Pancreas (tissue), 10 donors: Measurements from ENCODE around the gene FABP3. TPM values are rescaled to one million over a fixed set of nuclear protein-coding genes. Genes with fewer than 3 reads are reported as not detected.

Source experiments
- ATAC-seq, 4 donors: fragments of 200-7000 bp; cut with Tn5 transposase; one replicate each; pipeline versions ENCODE4 v1.8.0 to v1.9.1; 2020; ENCODE audit warnings: mild to moderate bottlenecking in 4 of 4, moderate library complexity in 4 of 4
- DNase-seq, 6 donors: peaks; one replicate each; pipeline ENCODE4 v3.0.0-alpha.2; 2020
- FAIRE-seq: peaks from 2 replicates; lab custom pipeline; 2012; peaks lifted over from hg19 to GRCh38; lab: Jason Lieb, UNC
- H3K27ac ChIP-seq, 4 donors: fragments of 200-600 bp; sonication (generic); 1 replicate in 3 of 4; 2 replicates in 1 of 4; pipeline versions ENCODE4 v1.5.0 to v1.8.0; 2020
- H3K27me3 ChIP-seq, 4 donors: fragments of 200-600 bp; one replicate each; pipeline ENCODE4 v1.8.0; 2021
- H3K36me3 ChIP-seq, 3 donors: fragments of 200-600 bp; sonication (generic) in 1 of 3; one replicate each; pipeline versions ENCODE4 v1.5.0 to v1.8.0; 2020 to 2021
- H3K4me1 ChIP-seq, 3 donors: fragments of 200-600 bp; one replicate each; pipeline ENCODE4 v1.8.0; 2021
- H3K4me3 ChIP-seq, 4 donors: fragments of 200-600 bp; sonication (generic) in 2 of 4; one replicate each; pipeline versions ENCODE4 v1.5.0 to v1.8.0; 2020 to 2021
- H3K9me3 ChIP-seq, 4 donors: fragments of 200-600 bp; one replicate each; pipeline ENCODE4 v1.8.0; 2021
- CTCF ChIP-seq, 4 donors: fragments of 200-600 bp; sonication (generic) in 3 of 4; IDR thresholded peaks; one replicate each; pipeline versions ENCODE4 v1.5.0 to v1.8.0; 2021; ENCODE audit warnings: antibody characterized with exemption in 4 of 4
- WGBS, 2 donors: extraction: QIAGEN DNeasy Blood & Tissue Kit; methylation state at CpG; one replicate each; pipeline ENCODE4 v1.1.7; 2013; 5-methylcytosine and 5-hydroxymethylcytosine counted together
- intact Hi-C, 3 donors: fragments of 100-400 bp; cut with DNase I; formaldehyde crosslinking; loops; one replicate each; pipeline versions ENCODE4 v1.11.1 to v1.14.2; 2022
- polyA plus RNA-seq, 2 donors: library from polyadenylated mRNA; stranded (reverse); fragments of 200-250 nt; gene quantifications; one replicate each; pipeline ENCODE4 v1.2.3, GENCODE V29; 2013
- total RNA-seq, 6 donors: library from RNA; stranded (reverse); fragmentation: NEBNext Ultra II Directional in 4 of 6; extraction: Animal tissue kit (Norgen Biotek cat#: 25700) in 4 of 6; gene quantifications; one replicate each; pipeline versions ENCODE4 v1.2.1 to v1.2.4, GENCODE V29; 2021 to 2023
- donor health status: healthy with polysubstance abuse.
- donor health status: DM: no; HTN: no; CAD: no; lungs with moderate emphysema.
- donor health status: DM: no; HTN: no; CAD: no.
- donor health status: control.
- donor health status: control.
- donor health status: Bipolar disorder and iron deficiency.
- donor health status: DM: yes; HTN: yes; CAD: no.
- donor health status: DM: no; HTN: no; CAD: no.
- donor health status: DM: no; HTN: no; CAD: no.
- donor health status: DM: yes; HTN: yes; CAD: no.

Gene FABP3
- total and polyA plus RNA-seq, 8 donors, result 0.72 to 5.4 (median 2.7) TPM; not detected in 2

DNA sequence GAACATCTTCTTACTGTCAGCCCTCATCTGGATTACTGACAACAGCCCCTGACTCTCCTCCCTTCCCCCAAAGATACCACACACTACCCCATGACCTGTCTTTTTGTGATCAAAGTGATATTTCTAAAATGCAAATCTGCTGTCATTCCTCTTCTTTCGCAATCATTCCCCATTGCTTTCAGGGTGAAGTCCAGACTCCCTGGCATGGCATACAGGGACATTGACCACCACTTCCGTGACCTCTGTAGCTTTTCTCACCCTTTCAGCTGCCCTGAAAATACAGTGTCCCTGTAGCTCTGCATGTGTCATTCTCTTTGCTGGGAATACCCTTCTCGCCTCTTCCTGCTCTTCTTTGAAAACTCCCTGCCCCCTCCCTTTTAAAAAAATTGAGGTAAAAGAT lies 44.3 kb upstream of the FABP3 start:
- no peak for TF ChIP-seq CTCF (IDR thresholded peaks at IDR 0.05)
- DNase-seq, result no peak
- Histone ChIP-seq H3K27me3 (no peaks in the 10 kb centered on the region), H3K4me3 (no peak overlapping the region), H3K36me3 (no peaks in the 10 kb centered on the region), H3K27ac (no peak overlapping the region), H3K9me3 (no peaks in the 10 kb centered on the region), H3K4me1 (peaks cover 0 to 9% (median 0%) of the 10 kb centered on the region in 3 donors)
- 84 to 93% methylated on average over 3 of the region's 3 CpGs for WGBS, 2 donors
- no peak for ATAC-seq
- FAIRE-seq, result no peak
- intact Hi-C loops, result loop anchor here in 2 of 3 donors (10.0 kb wide), 1 partner anchor 232 kb away; no protein-coding TSS in a partner anchor

DNA sequence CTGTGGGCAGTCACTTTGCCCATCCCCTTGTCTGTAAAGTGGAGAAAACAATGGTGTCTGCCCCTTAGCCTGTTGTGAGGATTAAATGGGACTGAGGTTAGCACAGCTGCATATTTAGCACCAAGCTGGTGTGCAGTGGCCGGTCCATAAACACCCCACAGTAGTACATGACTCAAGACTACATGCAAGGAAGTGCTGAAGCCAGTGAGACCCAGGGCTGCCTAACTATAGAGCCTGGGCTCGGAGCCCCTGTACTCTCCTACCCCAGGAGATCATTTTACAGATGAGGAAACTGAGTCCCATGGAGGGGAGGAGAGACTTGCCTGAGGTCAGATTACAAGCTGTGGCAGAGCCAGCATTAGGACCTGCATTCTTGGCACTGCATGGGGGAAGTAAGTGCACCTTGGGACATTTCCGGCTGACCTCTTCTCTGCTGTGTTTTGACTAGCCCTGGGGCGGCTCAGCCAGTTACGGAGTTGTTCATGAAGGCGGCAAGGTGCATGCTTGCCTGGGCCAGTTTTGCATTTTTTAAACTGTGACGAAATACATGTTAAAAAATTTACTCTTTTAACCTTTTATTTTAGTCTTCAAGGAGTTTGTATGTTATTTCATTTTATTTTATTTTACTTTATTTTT lies 43.3 kb upstream of the FABP3 start:
- H3K4me3 ChIP-seq, result no peak overlapping the region
- WGBS, 2 donors, result 45 to 70% methylated on average over 7 of the region's 7 CpGs
- TF ChIP-seq CTCF (IDR thresholded peaks at IDR 0.05), result no peak
- no peaks in the 10 kb centered on the region for H3K36me3 ChIP-seq
- H3K4me1 ChIP-seq, result peaks cover 0 to 9% (median 0%) of the 10 kb centered on the region in 3 donors
- DNase-seq, result peak in 3 of 6 donors; percentile 32 to 53 (median 43)
- intact Hi-C loops, result loop anchor here in 2 of 3 donors (10.0 kb wide), 1 partner anchor 231 kb away; no protein-coding TSS in a partner anchor
- ATAC-seq, result peak in 2 of 4 donors; percentile 13 to 16
- no peaks in the 10 kb centered on the region for H3K27me3 ChIP-seq
- H3K27ac ChIP-seq, result peak overlapping the region in 2 of 4 donors; percentile 0 to 5
- H3K9me3 ChIP-seq, result no peaks in the 10 kb centered on the region
- FAIRE-seq, result no peak

- H3K27me3 ChIP-seq, result no peaks in the 10 kb centered on the region
- ATAC-seq (no peak), FAIRE-seq (no peak), DNase-seq (no peak)
- peak overlapping the region in 1 of 4 donors; percentile 5 for H3K27ac ChIP-seq
- no peaks in the 10 kb centered on the region for H3K36me3 ChIP-seq
- H3K4me1 ChIP-seq, result peaks cover 0 to 9% (median 0%) of the 10 kb centered on the region in 3 donors
- H3K4me3 ChIP-seq, result no peak overlapping the region
- intact Hi-C loops, result loop anchor here in 2 of 3 donors (10.0 kb wide), 1 partner anchor 231 kb away; no protein-coding TSS in a partner anchor
- H3K9me3 ChIP-seq, result no peaks in the 10 kb centered on the region
- 93 to 100% methylated on average over 2 of the region's 2 CpGs for WGBS, 2 donors
- TF ChIP-seq CTCF (IDR thresholded peaks at IDR 0.05), result no peak
Measured at GRCh38 chr1:31415658-31416057, 42.8 kb upstream of the FABP3 start.

GRCh38 chr1:31414980-31415370 lies 42.1 kb upstream of the FABP3 start:
- Histone ChIP-seq H3K27ac (peak overlapping the region in 2 of 4 donors; percentile 23 to 33), H3K36me3 (no peaks in the 10 kb centered on the region), H3K4me3 (no peak overlapping the region), H3K4me1 (peaks cover 0 to 9% (median 0%) of the 10 kb centered on the region in 3 donors), H3K27me3 (no peaks in the 10 kb centered on the region), H3K9me3 (no peaks in the 10 kb centered on the region)
- intact Hi-C loops, result loop anchor here in 2 of 3 donors (10.0 kb wide), 1 partner anchor 230 kb away; no protein-coding TSS in a partner anchor
- FAIRE-seq (no peak), ATAC-seq (no peak), DNase-seq (no peak)
- 89 to 95% methylated on average over 4 of the region's 4 CpGs for WGBS, 2 donors
- TF ChIP-seq CTCF (IDR thresholded peaks at IDR 0.05), result no peak
